ENCODE results near the gene EBF3. TPM values are rescaled to one million over a fixed set of nuclear protein-coding genes. Genes with fewer than 3 reads are reported as not detected.

EBF3 gene
- total RNA-seq, 1 donor from 2014 or later = not detected

GRCh38 chr10:129887381-129887905 lies 76.6 kb downstream of the EBF3 start:
- Histone ChIP-seq H3K27me3 (ENCODE audit: control insufficient read depth, insufficient read depth, low read length) (no peaks in the 10 kb centered on the region), H3K36me3 (ENCODE audit: control insufficient read depth, insufficient read depth, low read length) (no peaks in the 10 kb centered on the region), H3K4me3 (ENCODE audit: low read depth, low read length) (no peak overlapping the region)
- DNase-seq (ENCODE audit: low read depth) = no peak
- TF ChIP-seq CTCF (IDR thresholded peaks at IDR 0.05; ENCODE audit: insufficient read depth, low read length, poor library complexity, severe bottlenecking) = no peak

- no peak for TF ChIP-seq CTCF (IDR thresholded peaks at IDR 0.05; ENCODE audit: insufficient read depth, low read length, poor library complexity, severe bottlenecking)
- no peaks in the 10 kb centered on the region for H3K36me3 ChIP-seq (ENCODE audit: control insufficient read depth, insufficient read depth, low read length)
- no peak overlapping the region for H3K4me3 ChIP-seq (ENCODE audit: low read depth, low read length)
- H3K27me3 ChIP-seq (ENCODE audit: control insufficient read depth, insufficient read depth, low read length) = peaks cover 3% of the 10 kb centered on the region
- no peak for DNase-seq (ENCODE audit: low read depth)
These were observed 77.8 kb downstream of the EBF3 start for GRCh38 chr10:129886263-129886662.

GRCh38 chr10:129885526-129885925 lies 78.5 kb downstream of the EBF3 start:
- H3K4me3 ChIP-seq (ENCODE audit: low read depth, low read length) = no peak overlapping the region
- no peak for TF ChIP-seq CTCF (IDR thresholded peaks at IDR 0.05; ENCODE audit: insufficient read depth, low read length, poor library complexity, severe bottlenecking)
- DNase-seq (ENCODE audit: low read depth) = no peak

GRCh38 chr10:129884398-129885078 lies 79.5 kb downstream of the EBF3 start:
- Histone ChIP-seq H3K4me3 (ENCODE audit: low read depth, low read length) (no peak overlapping the region), H3K36me3 (ENCODE audit: control insufficient read depth, insufficient read depth, low read length) (no peaks in the 10 kb centered on the region), H3K27me3 (ENCODE audit: control insufficient read depth, insufficient read depth, low read length) (peaks cover 8% of the 10 kb centered on the region)
- no peak for TF ChIP-seq CTCF (IDR thresholded peaks at IDR 0.05; ENCODE audit: insufficient read depth, low read length, poor library complexity, severe bottlenecking)
- no peak for DNase-seq (ENCODE audit: low read depth)

More at GRCh38 chr10:129885526-129885925, 78.5 kb downstream of the EBF3 start:
- no peaks in the 10 kb centered on the region for H3K36me3 ChIP-seq (ENCODE audit: control insufficient read depth, insufficient read depth, low read length)
- peaks cover 5% of the 10 kb centered on the region for H3K27me3 ChIP-seq (ENCODE audit: control insufficient read depth, insufficient read depth, low read length)

GRCh38 chr10:129883626-129884397 lies 80.3 kb downstream of the EBF3 start:
- TF ChIP-seq CTCF (IDR thresholded peaks at IDR 0.05; ENCODE audit: insufficient read depth, low read length, poor library complexity, severe bottlenecking) = no peak
- no peak for DNase-seq (ENCODE audit: low read depth)
- H3K36me3 ChIP-seq (ENCODE audit: control insufficient read depth, insufficient read depth, low read length) = no peaks in the 10 kb centered on the region
- no peak overlapping the region for H3K4me3 ChIP-seq (ENCODE audit: low read depth, low read length)
- peaks cover 8% of the 10 kb centered on the region for H3K27me3 ChIP-seq (ENCODE audit: control insufficient read depth, insufficient read depth, low read length)

Data from kidney epithelial cell (primary cell).